Ovary (tissue), 3 donors: ENCODE results near the gene SGO2.

Experiments used
- CTCF ChIP-seq, 3 donors: fragments of 450-650 bp in 2 of 3; fragments of 200-600 bp in 1 of 3; IDR thresholded peaks; one replicate each; pipeline versions ENCODE4 v1.5.1 to v1.8.0; 2016 to 2022; ENCODE audit warnings: antibody characterized with exemption in 3 of 3, mild to moderate bottlenecking in 1 of 3
- POLR2A ChIP-seq: fragments of 450-650 bp; IDR thresholded peaks from one replicate; pipeline ENCODE4 v1.6.1; 2017; ENCODE audit warnings: antibody characterized with exemption, mild to moderate bottlenecking, moderate library complexity
- donor health status: DM: no; HTN: no; CAD: no.

DNA sequence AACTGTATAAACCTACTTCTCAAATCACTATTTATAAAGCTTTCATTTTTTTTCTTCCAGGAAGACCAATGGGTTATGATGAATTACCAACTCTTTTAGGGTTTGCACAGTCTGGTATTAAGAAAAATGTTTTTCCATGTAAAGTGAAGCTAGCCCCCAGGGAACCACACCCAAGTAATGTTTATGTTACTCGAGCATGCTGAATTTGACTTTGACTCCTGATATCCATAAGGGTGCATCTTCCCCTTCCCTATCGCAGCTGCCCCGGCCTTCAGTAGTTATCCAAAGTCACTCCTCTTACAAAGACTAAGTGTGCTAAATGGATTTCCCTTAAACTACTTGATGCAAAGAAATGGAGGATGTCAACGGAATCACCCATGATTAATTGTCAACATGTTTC, 37.8 kb upstream of the SGO2 start:
- no peak for TF ChIP-seq CTCF (IDR thresholded peaks at IDR 0.05)
- TF ChIP-seq POLR2A = no peak
